DMS53 (cell line): ENCODE results near the gene ACLY.

Experiments
- DNase-seq: peaks from one replicate; lab custom pipeline; 2025; lab: John Stamatoyannopoulos, UW

The ACLY gene

GRCh38 chr17:41918314-41919164 is at the start of gene ACLY:
TSS of gene ACLY (minus strand) at chr17:41918951. CDS start at chr17:41913873, 5,078 bp downstream.
- peak; percentile 97 for DNase-seq

- DNase-seq = no peak
Measured at GRCh38 chr17:41967921-41968578, 49.3 kb upstream of the ACLY start.

DNA sequence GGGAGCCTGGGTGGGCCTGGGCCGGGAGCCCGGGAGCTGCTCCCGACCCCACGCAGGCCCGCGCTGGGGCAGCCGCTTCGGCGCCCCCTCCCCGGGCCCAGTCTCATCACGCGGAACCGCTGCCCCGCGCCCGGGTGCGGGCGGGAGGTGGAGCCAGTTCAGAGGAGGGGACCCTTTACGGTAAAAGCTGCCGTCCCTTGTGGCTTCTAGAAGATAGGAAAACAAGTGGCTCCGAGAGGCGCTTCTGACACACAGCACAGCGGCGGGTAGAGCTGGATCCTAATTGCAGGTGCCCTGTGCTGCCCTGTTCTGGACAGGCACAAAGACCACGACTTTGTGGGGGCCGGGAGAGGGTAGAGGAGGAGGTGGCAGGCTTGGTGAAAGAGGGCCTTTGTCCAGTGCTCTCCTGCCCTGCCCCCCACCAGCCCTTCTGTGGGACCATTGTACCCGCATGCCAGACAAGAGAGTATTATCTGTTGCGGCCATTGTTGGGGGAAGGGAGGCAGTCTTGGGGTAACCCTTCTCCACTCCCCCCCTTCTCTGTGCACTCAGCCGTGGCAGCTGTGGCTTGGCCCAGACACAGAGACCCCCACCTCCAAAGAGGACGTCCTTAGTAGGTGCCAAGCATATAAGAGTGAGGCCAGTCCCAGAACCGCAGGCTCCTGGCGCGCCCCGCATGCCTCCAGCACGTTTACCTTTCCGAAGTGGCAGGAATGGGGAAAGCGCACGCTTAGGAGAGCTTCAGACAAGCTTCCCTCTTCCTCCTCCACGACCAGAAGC is 48.6 kb upstream of the ACLY start:
- DNase-seq = peak; percentile 55

DNA sequence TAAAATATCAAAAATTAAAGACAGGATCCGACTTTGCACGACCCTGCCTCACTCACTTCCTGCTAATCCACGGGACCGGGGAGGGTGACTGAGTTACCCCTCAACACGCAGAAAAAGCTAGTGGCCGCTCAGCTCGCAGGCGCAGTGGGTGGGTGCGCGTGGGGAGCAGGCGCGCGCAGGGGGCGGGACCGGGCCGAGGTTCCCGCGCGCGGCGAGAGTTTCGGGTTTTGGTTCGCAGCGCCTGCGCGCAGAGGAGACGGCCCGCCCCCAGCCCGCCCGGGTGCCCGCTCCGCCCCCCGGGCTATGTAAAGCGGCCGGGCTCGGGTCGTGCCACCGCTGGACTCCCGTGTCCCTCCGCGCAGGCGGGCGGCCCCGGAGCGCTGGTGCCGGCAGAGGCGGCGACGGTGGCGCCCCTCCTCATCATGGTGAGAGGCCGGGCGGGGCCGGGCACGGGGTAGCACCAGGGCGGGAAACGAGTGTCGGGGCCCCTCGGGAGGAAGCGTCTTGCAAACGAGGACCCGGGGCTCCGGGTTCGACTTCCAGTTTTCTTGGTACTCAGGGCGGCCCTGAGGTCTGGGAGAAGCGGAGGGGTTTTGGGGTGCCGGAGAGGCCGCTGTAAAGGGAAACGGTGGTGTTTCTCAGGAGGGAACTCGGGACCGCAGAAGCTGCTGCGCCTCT is 47.9 kb upstream of the ACLY start, which contains the start of gene CNP:
Gene CNP (plus strand): TSS at position 333 of the 678 bp plus-strand sequence. CDS start 90 bp downstream, at position 423.
- peak; percentile 94 for DNase-seq

DNA sequence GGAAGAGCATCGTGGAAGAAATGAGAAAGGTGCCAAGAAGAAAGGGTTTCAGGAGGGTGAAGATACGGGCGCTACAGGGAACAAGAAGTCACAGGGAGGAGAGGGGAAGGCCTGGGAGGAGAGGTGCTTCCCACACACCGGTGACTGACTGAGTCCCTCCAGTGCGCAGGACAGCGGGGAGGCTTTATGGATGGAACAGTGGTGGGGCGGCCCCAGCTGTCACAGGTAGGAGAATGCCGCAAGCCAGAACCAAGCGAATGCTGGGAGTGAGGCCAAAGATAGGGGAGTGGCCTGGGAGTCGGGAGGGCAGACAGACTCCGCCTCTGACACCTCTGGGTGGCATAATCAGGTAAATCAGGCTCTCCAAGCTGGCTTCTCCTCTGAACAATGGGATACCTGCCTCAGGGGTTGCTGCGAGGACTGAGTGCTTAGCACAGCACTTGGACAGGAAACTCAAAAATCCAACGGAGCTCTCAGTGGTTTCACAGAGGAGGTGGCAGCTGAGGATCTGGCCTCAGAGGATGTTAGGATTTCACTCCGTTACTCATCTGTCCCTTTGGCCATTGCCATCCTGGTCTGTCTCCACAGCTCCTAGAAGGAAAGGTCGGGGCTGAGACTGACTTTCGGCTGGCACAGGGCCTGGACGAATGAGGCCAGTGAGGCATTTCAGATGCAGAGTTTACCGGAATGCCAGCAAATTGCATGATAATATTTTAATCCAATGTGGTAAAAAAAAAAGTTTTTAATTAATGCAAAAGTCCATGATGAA is 47.1 kb upstream of the ACLY start:
- peak; percentile 96 for DNase-seq

GRCh38 chr17:41962768-41963434 is 44.1 kb upstream of the ACLY start:
- peak; percentile 67 for DNase-seq

DNA sequence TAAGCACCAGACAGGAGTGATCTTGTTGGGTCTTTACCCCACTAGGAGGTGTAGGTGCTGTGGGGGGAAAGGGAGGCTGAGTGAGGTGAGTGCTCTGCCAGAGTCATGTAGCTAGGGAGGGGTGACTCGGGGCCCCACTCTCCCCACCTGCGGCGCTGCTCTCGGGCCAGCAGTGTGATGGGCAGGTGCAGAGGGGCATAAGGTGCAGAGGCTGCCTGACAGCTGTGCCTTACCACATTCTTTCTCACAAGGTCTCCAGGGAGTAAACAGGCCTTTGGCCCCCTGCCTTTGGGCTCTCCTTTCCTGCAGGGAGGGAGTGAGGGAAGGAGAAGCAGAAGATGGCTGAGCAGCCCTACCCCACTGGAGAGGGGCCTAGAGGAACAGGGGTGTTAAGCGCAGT is 43.4 kb upstream of the ACLY start:
- no peak for DNase-seq

DNA sequence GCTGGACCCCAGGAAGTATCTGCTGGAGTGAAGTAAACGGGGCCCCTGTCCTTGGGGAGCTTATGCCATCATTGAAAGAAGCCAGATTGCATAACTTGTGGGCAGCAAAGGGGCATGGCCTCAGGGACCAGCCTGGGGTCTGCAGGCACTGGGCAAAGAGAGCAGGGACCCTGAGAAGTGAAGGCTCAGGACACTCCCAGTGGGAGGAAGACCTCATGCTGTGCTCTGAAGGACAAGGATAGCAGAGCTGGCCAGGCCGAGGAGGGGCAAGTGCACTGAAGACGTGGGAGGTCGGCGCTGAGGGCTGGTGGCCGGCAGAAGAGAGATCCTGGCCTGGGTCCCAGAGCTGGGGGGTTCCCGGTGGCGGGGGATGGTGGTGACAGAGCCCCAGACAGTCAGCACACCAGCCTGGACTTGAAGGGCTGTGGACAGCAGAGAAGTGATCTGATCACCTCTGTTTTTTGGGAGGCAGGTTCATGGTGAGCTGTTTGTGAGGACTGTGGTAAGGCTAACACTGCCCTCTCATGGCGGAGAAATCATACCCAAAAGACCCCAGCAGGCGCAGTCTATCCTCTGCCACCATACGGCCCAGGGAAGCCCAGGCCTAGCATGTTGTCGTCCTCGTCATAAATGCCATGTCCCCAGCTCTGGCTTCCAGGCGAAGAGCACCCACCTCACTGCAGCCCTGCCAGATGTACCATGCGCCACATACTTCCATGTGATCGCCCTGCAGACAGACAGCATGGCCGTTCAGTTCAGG is 40.8 kb upstream of the ACLY start:
- DNase-seq = peak; percentile 44

DNA sequence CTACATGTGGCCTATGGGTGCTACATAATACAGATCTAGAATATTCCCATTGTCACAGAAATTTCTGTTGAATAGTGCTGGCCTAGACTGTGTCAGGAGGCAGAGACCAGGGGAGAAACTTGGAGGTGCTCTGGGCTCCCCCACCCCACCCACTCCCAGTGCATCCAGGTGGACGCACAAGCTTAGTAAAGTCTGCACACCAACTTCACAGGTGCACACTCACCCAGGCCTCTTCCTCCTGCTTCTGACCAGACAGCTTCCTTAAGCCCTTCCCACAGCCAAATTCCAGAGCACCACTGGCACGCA is 40.2 kb upstream of the ACLY start:
- no peak for DNase-seq

DNA sequence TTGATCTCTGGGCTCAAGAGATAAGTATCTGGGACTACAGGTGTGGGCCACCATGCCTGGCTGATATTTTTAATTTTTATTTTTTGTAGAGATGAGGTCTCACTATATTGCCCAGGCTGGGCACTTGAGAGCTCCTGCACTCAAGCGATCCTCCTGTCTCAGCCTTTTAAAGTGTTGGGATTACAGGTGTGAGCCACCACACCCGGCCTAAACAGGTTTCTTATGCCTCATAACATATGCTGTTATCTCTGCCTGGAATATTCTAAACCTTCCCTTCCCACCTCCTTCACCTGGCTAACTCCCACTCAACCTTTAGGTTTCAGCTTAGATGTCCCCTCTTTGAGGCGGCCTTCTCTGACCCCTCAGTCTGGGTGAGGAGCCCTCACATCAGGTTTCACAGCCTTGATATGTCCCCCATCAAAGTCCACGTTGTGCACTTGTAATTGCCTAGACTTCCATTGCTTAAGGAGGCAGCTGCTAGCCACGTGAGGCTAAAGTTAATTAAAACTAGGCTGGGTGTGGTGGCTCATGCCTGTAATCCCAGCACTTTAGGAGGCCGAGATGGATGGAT is 39.2 kb upstream of the ACLY start:
- DNase-seq = no peak

- no peak for DNase-seq
Measured at GRCh38 chr17:41957031-41957868, 38.5 kb upstream of the ACLY start.

DNA sequence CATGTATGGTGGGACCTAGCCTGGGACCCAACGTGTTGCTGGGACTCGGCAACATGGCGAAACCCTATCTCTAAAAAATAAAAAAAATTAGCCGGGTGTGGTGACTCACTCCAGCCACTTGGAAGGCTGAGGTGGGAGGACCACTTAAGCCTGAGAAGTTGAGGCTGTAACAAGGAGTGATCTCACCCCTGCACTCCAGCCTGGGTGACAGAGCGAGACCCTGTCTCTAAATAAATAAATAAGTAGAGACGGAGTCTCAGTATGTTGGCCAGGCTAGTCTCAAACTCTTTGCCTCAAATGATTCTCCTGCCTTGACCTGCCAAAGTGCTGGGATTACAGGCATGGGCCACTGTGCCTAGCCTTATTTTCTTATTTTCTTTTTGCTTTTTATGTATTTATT is 37.8 kb upstream of the ACLY start:
- no peak for DNase-seq

- DNase-seq = no peak
Measured at GRCh38 chr17:41948762-41949460, 30.2 kb upstream of the ACLY start.

GRCh38 chr17:41944943-41945342 is 26.2 kb upstream of the ACLY start:
- no peak for DNase-seq

GRCh38 chr17:41943492-41943891 is 24.7 kb upstream of the ACLY start:
- no peak for DNase-seq

GRCh38 chr17:41942626-41943373 is 24.0 kb upstream of the ACLY start:
- DNase-seq = no peak

- no peak for DNase-seq
Measured at GRCh38 chr17:41941168-41941567, 22.4 kb upstream of the ACLY start.
